CD4-positive, alpha-beta T cell treated with Interleukin-17A for 4 hours (primary cell): ENCODE measurements around the gene SCARF2.

Source experiments
- DNase-seq: peaks from one replicate; pipeline ENCODE4 v3.0.0-alpha.2; 2020; ENCODE audit warnings: mixed read lengths

Gene SCARF2

DNA sequence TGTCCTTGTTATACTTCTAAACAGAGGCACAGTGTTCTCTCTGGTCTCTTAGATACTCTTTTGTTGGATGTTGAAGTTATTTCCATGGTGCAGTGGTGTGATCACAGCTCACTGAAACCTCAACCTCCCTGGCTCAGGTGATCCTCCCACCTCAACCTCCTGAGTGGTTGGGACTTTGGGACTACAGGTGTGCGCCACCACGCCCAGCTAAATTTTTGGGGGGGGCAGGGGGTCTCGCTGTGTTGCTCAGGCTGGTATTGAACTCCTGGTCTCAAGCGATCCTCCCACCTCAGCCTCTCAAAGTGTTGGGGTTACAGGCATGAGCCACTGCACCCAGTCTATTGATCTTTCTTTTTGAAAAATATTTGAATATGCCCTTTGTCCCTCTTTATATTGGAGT lies 28.7 kb downstream of the SCARF2 start:
- no peak for DNase-seq

GRCh38 chr22:20407829-20408228 lies 29.8 kb downstream of the SCARF2 start:
- no peak for DNase-seq

- no peak for DNase-seq
Measured at GRCh38 chr22:20406686-20407408, 30.8 kb downstream of the SCARF2 start.

GRCh38 chr22:20405931-20406685 lies 31.5 kb downstream of the SCARF2 start:
- no peak for DNase-seq

DNA sequence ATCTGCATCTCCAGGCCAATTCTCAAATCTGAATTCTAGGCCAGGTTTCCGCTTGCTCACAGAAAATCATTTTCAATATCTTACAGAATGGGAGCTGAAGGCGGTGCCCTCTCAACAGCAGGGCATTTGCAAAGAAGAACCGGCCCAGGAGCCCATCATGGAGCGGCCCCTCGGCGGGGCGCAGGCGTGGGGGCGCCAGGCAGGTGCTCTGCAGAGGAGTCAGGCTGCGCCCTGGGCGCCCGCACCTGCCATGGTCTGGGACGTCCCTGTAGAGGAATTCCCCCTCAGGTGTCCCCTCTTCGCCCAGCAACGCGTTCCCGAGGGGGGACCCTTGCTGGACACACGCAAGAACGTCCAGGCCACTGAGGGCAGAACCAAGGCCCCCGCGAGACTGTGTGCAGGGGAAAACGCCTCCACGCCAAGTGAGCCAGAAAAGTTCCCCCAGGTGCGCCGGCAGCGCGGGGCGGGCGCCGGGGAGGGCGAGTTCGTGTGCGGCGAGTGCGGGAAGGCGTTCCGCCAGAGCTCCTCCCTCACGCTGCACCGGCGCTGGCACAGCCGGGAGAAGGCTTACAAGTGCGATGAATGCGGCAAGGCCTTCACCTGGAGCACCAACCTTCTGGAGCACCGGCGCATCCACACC lies 32.2 kb downstream of the SCARF2 start:
- DNase-seq: no peak

DNA sequence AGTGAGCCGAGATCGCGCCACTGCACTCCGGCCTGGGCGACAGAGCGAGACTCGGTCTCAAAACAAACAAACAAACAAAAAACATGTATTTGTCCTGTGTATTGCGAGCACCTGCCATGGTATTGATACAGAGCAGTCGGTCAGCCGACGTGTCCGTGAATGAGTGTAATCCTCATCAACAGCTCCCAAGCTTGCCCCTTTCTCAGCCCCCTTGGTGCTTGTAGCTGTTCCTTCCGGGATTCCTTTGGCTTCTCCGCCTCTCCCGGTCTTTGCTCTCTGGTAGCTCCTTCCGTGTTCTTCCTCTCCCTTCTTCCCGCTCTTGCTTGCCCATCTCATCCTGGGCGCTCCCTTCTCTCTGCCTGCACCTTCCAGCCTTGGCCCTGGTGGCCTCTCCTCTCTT lies 32.7 kb downstream of the SCARF2 start:
- DNase-seq: no peak

GRCh38 chr22:20403779-20404140 lies 33.9 kb downstream of the SCARF2 start:
- DNase-seq: no peak

DNA sequence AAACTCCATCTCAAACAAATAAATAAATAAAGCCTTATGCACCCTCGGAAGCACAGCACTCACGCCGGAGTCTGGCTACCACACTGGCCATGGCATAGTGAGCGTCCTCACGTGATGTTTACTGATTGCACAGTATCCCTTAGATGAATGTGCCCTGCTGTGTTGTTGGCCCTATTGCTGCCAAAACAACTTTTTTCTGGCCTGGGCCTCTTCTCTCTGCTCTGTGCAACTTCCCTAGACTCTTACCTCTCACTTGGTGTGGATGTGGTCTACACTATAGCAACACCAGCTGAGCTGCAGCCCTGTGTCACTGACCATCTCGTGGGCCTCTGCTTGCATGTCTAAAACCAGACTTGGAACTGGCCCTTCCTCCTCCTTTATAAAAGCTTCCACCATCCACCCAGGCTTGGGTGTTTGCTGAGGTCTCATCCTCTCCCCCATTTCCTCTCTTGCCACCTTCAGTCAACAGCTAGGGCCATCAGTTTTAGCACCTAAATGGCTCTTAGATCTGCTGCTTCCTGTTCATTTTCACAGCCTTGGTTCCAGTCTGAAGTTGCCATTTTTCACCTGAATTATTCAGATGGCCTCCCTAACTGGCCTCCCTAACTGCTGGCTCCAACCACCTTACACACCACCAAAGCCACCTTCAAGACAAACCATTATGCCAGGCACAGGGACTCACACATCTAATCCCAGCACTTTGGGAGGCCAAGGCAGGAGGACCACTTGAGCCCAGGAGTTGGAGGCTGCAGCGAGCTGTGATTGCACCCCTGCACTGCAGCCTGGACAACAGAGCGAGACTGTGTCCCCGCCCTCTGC lies 34.5 kb downstream of the SCARF2 start:
- no peak for DNase-seq

DNA sequence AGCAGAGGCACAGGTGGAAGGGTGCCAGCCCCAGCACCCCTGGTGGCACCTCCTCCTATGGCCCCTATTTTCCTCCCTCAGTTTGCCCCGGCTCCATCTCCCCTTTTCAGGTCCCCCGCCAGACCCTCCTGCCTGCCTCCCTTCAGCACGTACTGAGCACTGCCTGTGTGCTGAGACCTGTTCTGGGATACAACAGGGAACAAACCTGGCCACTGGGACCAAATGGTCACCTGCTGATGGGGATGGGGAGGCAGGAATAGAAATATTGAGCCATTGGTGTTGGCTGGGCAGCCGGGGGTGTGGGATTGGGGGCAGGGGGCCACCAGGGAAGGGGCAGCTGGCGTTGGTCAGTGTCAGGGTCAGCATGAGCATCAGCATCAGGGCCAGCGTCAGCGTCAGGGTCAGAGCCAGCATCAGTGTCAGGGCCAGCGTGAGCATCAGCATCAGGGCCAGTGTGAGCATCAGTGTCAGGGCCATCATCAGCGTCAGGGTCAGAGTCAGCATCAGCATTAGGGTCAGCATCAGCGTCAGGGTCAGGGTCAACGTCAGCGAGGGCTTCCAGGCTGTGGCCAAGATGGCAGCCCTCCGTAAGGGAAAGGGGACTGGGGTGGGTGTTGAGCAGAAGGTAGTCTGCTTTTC lies 36.1 kb downstream of the SCARF2 start:
- no peak for DNase-seq

GRCh38 chr22:20400606-20401375 lies 36.8 kb downstream of the SCARF2 start:
- no peak for DNase-seq

GRCh38 chr22:20399866-20400605 lies 37.6 kb downstream of the SCARF2 start:
- no peak for DNase-seq

GRCh38 chr22:20398420-20398819 lies 39.2 kb downstream of the SCARF2 start:
- DNase-seq: no peak

DNA sequence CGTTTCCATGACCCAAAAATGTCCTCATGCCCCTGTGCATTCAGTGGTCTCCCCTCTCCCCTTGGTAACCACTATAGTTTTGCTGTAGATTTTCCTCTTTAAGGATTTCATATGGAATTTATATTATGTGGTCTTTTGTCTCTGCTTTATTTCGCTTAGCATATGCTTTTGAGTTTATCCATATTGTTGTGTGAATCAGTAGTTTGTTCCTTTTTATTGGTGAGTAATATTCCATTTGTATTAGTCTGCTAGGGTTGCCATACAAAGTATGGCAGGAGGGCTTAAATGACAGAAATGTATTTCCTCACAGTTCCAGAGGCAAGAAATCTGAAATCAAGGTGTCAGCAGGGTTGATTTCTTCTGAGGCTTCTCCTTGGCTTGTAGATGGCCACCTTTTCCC lies 40.1 kb downstream of the SCARF2 start:
- DNase-seq: no peak

GRCh38 chr22:20396639-20397038 lies 41.0 kb downstream of the SCARF2 start:
- no peak for DNase-seq

DNA sequence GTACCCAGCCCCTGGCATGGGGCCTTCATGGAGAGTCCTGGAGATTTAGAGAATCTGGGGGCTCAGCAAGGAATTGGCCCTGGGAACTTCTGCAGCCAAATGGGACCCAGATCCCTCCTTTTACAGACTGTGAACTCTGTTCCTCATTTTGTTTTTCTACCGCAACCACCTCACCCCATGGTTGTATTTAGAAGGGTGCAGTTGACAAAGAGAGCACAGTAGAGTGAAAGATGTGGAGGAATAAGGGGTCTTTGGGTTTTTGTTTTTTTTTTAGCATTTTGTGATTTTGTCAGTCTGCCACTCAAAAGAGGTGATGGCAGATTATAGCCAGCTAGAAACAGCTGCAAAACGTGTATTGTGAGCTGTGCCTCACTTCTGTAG lies 41.7 kb downstream of the SCARF2 start:
- no peak for DNase-seq

GRCh38 chr22:20395181-20395906 lies 42.3 kb downstream of the SCARF2 start:
- DNase-seq: no peak

- DNase-seq: peak; percentile 90
Measured at GRCh38 chr22:20393705-20394476, 43.7 kb downstream of the SCARF2 start, which contains the start of gene ZNF74. Gene ZNF74 (plus strand): TSS chr22:20394151. CDS start chr22:20394629, 478 bp downstream.

GRCh38 chr22:20392983-20393704 lies 44.5 kb downstream of the SCARF2 start:
- DNase-seq: no peak
